ENCODE measurements around the gene CDH4.

CDH4 gene

DNA sequence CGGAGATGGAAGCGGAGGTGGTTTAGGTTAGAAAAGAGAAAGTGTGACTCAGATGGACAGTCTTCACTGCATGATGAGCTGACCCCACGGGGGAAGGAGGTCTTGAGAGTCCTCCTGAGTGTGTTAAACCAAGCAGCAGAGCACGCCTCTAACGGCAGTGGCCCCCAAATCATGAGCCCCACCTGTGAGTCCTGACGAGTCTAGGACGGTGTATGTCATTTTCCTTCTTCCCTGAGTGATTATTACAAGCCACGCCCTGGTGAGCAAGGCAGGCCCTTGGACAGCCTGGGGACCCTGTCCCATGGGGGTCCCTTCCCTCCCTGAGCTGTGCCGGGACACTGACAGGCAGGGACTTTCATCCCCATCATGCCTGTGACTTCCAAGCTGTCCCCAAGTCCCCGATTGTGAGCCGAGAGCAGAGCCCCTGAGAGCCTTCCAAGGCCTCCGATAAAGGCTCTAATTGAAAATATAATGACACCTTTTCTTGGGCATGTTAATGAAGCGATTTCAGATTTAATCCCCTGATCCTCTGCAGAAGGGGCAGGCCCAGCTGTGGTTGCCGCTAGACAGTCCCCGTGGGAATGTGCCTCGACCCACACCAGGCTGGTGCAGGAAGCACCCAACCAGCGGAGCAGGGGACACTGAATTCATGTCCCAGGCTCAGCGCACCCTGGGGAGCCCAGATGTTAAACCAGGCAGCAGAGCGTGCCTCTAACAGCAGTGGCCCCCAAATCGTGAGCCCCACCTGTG lies 493.5 kb downstream of the CDH4 start:
- in situ Hi-C loops (cut with HindIII; ENCODE audit: low sequenced_read_pairs): no loop called here
- no peak for DNase-seq (ENCODE audit: low read depth, low spot score)
- TF ChIP-seq, protein P1, sequence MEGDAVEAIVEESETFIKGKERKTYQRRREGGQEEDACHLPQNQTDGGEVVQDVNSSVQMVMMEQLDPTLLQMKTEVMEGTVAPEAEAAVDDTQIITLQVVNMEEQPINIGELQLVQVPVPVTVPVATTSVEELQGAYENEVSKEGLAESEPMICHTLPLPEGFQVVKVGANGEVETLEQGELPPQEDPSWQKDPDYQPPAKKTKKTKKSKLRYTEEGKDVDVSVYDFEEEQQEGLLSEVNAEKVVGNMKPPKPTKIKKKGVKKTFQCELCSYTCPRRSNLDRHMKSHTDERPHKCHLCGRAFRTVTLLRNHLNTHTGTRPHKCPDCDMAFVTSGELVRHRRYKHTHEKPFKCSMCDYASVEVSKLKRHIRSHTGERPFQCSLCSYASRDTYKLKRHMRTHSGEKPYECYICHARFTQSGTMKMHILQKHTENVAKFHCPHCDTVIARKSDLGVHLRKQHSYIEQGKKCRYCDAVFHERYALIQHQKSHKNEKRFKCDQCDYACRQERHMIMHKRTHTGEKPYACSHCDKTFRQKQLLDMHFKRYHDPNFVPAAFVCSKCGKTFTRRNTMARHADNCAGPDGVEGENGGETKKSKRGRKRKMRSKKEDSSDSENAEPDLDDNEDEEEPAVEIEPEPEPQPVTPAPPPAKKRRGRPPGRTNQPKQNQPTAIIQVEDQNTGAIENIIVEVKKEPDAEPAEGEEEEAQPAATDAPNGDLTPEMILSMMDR (IDR thresholded peaks at IDR 0.05; ENCODE audit: low read depth, low read length): no peak
- no peak overlapping the region for H3K4me3 ChIP-seq (ENCODE audit: low read depth, low read length)

DNA sequence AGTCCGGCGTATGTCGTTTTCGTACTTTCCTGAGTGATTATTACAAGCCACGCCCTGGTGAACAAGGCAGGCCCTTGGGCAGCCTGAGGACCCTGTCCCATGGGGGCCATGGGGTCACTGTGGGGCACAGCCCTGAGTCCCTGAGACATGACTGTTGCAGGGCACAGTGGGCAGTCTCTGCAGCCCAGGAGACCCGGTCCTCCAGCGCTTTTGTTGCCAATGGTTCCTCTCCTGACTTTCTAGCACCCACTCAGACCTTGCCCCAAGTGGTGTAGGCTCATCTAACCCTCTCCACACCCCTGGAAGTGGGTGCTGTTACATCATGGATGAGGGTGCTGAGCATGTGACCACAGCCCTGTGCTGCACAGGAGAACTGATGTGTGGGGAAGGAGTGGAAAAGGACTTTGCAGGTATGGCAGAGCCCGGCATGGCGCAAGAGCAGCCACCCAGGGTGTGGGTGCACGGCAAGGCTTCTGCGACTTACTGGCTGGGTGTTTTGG lies 494.1 kb downstream of the CDH4 start:
- H3K4me3 ChIP-seq (ENCODE audit: low read depth, low read length): no peak overlapping the region
- DNase-seq (ENCODE audit: low read depth, low spot score): no peak
- TF ChIP-seq, protein P1 (IDR thresholded peaks at IDR 0.05; ENCODE audit: low read depth, low read length): no peak
- in situ Hi-C loops (cut with HindIII; ENCODE audit: low sequenced_read_pairs): no loop called here

DNA sequence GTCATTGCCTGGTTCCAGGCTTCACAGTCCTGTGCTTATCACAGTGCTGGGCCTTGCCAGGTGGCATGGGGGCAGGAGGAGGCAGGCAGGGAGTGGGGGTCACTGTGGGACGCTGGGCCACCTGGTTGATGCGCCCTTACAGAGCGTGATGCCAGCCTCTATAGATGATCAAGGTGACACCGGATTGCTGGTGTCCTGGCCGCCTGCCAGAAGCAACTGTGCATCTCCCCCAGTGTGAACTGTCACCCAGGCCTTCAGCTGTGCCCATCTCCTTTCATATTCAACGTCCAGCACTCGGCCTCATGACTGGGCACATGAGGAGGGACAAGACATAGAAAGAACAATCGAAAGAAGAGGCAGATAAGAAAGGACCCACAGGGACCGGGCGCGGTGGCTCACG lies 494.7 kb downstream of the CDH4 start:
- DNase-seq (ENCODE audit: low read depth, low spot score): no peak
- no peak overlapping the region for H3K4me3 ChIP-seq (ENCODE audit: low read depth, low read length)
- TF ChIP-seq, protein P1 (IDR thresholded peaks at IDR 0.05; ENCODE audit: low read depth, low read length): no peak
- in situ Hi-C loops (cut with HindIII; ENCODE audit: low sequenced_read_pairs): no loop called here

DNA sequence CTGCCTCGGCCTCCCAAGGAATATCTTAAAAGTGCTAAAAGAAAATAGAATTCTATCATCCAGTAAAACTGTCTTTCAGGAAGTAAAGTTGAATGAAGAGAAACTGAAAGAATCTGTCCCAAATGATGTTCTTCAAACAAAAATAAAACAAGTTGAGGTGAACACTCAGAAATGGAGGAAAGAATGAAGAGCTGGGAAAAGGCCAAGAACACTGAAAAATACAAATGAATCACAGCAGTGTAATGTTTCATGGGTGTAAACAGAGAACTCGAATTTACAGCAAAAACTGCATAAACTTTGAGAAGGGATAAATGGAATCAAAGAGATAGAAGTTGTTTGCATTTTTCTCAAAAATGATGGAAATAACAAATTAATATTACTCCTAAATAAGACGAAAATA lies 496.3 kb downstream of the CDH4 start:
- in situ Hi-C loops (cut with HindIII; ENCODE audit: low sequenced_read_pairs): no loop called here
- peak; percentile 65 for DNase-seq (ENCODE audit: low read depth, low spot score)
- no peak overlapping the region for H3K4me3 ChIP-seq (ENCODE audit: low read depth, low read length)
- TF ChIP-seq, protein P1 (IDR thresholded peaks at IDR 0.05; ENCODE audit: low read depth, low read length): no peak

DNA sequence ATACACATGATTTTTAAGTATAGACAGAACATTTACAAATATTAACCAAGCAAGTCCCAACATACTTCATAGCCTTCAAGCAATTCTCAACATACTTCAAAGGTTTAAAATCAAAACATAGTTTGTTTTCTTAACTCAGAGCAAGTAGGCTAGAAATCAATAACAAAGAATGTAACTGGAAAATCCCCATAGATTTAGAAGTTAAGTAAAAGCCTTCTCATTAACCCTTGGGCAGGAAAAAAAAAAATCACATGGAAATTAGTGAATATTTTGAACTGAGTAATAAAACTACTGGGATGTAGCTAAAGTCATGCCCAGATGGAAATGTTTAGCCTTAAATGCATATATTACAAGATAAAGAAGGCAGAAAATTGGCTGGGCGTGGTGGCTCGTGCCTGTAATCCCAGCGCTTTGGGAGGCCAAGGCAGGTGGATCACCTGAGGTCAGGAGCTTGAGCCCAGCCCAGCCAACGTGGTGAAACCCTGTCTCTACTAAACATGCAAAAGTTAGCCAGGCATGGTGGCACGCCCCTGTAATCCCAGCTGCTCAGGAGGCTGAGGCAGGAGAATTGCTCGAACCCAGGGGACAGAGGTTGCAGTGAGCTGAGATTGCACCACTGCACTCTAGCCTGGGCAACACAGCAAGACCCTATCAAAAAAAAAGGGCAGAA lies 497.5 kb downstream of the CDH4 start:
- TF ChIP-seq, protein P1 (IDR thresholded peaks at IDR 0.05; ENCODE audit: low read depth, low read length): no peak
- no peak overlapping the region for H3K4me3 ChIP-seq (ENCODE audit: low read depth, low read length)
- in situ Hi-C loops (cut with HindIII; ENCODE audit: low sequenced_read_pairs): no loop called here
- DNase-seq (ENCODE audit: low read depth, low spot score): peak; percentile 7

DNA sequence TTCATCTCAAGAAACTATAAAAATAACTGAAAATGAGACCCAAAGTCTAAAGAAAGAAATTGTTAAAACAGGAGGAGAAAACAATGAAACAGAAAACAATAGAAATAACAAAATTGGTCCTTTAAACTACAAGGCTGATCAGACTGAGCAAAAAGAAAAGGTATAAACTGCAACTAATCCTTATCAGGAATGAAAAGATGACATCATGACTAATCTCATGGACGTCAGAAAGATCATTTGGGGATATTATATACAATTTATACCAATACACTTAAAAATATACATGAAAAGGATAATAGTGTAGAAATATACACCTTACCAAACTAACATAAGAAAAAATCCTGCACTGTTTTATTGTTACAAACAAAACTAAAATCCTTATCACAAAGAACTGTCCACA lies 498.0 kb downstream of the CDH4 start:
- in situ Hi-C loops (cut with HindIII; ENCODE audit: low sequenced_read_pairs): no loop called here
- DNase-seq (ENCODE audit: low read depth, low spot score): no peak
- H3K4me3 ChIP-seq (ENCODE audit: low read depth, low read length): no peak overlapping the region
- TF ChIP-seq, protein P1 (IDR thresholded peaks at IDR 0.05; ENCODE audit: low read depth, low read length): no peak

All from astrocyte of the spinal cord (primary cell).